SK-N-SH (cell line): ENCODE results near the gene ADPRH. TPM values are rescaled to one million over a fixed set of nuclear protein-coding genes. Genes with fewer than 3 reads are reported as not detected.
A peak's percentile ranks its signal among the peaks of the same experiment; 100 is the strongest.
"Not testable (repeated sequence)": the region's sequence is repeated elsewhere in the genome, so short reads cannot be mapped to it uniquely, and the experiment has no call there.

ENCODE experiments used
- CTCF ChIA-PET: fragments of 300-600, 350-600 bp; formaldehyde crosslinking; extraction: SDS; loops from one replicate; lab custom pipeline; 2021; lab: Yijun Ruan, JAX
- POLR2A ChIA-PET: fragments of 350-600 bp; sonication (Branson Sonifier 250); formaldehyde crosslinking; extraction: SDS; loops from one replicate; lab custom pipeline; 2020; ENCODE audit warnings: antibody characterized with exemption, inconsistent platforms; lab: Yijun Ruan, JAX
- DNase-seq: peaks from one replicate; pipeline ENCODE4 v3.0.0; 2012
- H2AFZ ChIP-seq: fragments of 200-600 bp; sonication (generic); 2 replicates; pipeline ENCODE4 v1.8.1; 2016; ENCODE audit warnings: antibody characterized with exemption, mild to moderate bottlenecking, low read depth
- H3F3A ChIP-seq: fragments of 200-600 bp; sonication (generic); replicated peaks from 2 replicates; pipeline ENCODE3; 2016; ENCODE audit warnings: antibody characterized with exemption, mild to moderate bottlenecking; ENCODE audit not compliant: insufficient read depth
- H3K27ac ChIP-seq, 2 experiments: fragments of 200-500 bp in 1 of 2; fragments of 200-600 bp in 1 of 2; sonication (Bioruptor generic) in 1 of 2; sonication (generic), shearing (Covaris generic) in 1 of 2; 2 replicates each; pipeline versions ENCODE4 v1.5.1 to v1.6.1; 2014 to 2016; ENCODE audit warnings: low read depth in 2 of 2, inconsistent platforms in 1 of 2, low read length in 1 of 2, mild to moderate bottlenecking in 1 of 2, mixed read lengths in 1 of 2
- H3K27me3 ChIP-seq: fragments of 200-600 bp; sonication (generic), shearing (Covaris generic); 2 replicates; pipeline ENCODE4 v1.6.1; 2016; ENCODE audit warnings: mixed run types; ENCODE audit not compliant: insufficient read depth
- H3K36me3 ChIP-seq, 2 experiments: fragments of 200-500 bp in 1 of 2; fragments of 200-600 bp in 1 of 2; sonication (Bioruptor generic) in 1 of 2; sonication (generic) in 1 of 2; replicated peaks in 1 of 2; 2 replicates each; pipeline versions ENCODE3 to v1.5.1; 2014 to 2016; ENCODE audit warnings: low read length in 1 of 2, mild to moderate bottlenecking in 1 of 2; ENCODE audit not compliant: insufficient read depth in 2 of 2, control insufficient read depth in 1 of 2
- H3K4me1 ChIP-seq, 2 experiments: fragments of 200-500 bp in 1 of 2; fragments of 200-600 bp in 1 of 2; sonication (Bioruptor generic) in 1 of 2; sonication (generic), shearing (Covaris generic) in 1 of 2; 2 replicates each; pipeline versions ENCODE4 v1.5.1 to v1.6.1; 2014 to 2016; ENCODE audit warnings: low read depth in 1 of 2, low read length in 1 of 2, mixed run types in 1 of 2; ENCODE audit not compliant: insufficient read depth in 2 of 2, control insufficient read depth in 1 of 2
- H3K4me2 ChIP-seq: fragments of 200-600 bp; sonication (generic), shearing (Covaris generic); 2 replicates; pipeline ENCODE4 v1.6.1; 2017; ENCODE audit warnings: mixed run types
- H3K4me3 ChIP-seq, 2 experiments: fragments of 200-500 bp in 1 of 2; fragments of 200-600 bp in 1 of 2; sonication (Bioruptor generic) in 1 of 2; sonication (generic), shearing (Covaris generic) in 1 of 2; 2 replicates each; pipeline versions ENCODE4 v1.5.1 to v1.8.1; 2014 to 2016; ENCODE audit warnings: low read depth in 2 of 2, inconsistent platforms in 1 of 2, low read length in 1 of 2, mild to moderate bottlenecking in 1 of 2, mixed read lengths in 1 of 2, moderate library complexity in 1 of 2
- H3K79me2 ChIP-seq: fragments of 200-600 bp; sonication (generic); 2 replicates; pipeline ENCODE4 v1.8.1; 2017; ENCODE audit warnings: mild to moderate bottlenecking; ENCODE audit not compliant: insufficient read depth
- H3K9ac ChIP-seq: fragments of 200-600 bp; sonication (generic); 2 replicates; pipeline ENCODE4 v1.6.1; 2017; ENCODE audit warnings: mixed run types
- H3K9me2 ChIP-seq: fragments of 200-600 bp; sonication (generic); 2 replicates; pipeline ENCODE4 v1.6.1; 2017; ENCODE audit warnings: mixed run types
- H3K9me3 ChIP-seq: fragments of 200-600 bp; sonication (generic); 2 replicates; pipeline ENCODE4 v1.6.1; 2017; ENCODE audit warnings: mixed run types, mild to moderate bottlenecking, moderate library complexity
- H4K20me1 ChIP-seq: fragments of 200-600 bp; sonication (generic); 2 replicates; pipeline ENCODE4 v1.6.1; 2017; ENCODE audit warnings: mild to moderate bottlenecking, mixed run types; ENCODE audit not compliant: insufficient read depth
- CHD2 ChIP-seq: fragments of 150-350 bp; IDR thresholded peaks from 2 replicates; pipeline ENCODE4 v1.6.1; 2018; ENCODE audit warnings: low read length; ENCODE audit not compliant: partially characterized antibody
- EP300 ChIP-seq, 2 experiments: IDR thresholded peaks; 2 replicates each; pipeline versions ENCODE4 v1.4.0 to v1.6.1; 2012; ENCODE audit warnings: borderline replicate concordance in 1 of 2, low read depth in 1 of 2, low read length in 1 of 2
- FOXJ3 ChIP-seq: sonication (generic); formaldehyde crosslinking; IDR thresholded peaks from 2 replicates; pipeline ENCODE4 v1.5.1; 2020; ENCODE audit warnings: mild to moderate bottlenecking, missing genetic modification reagents
- FOXM1 ChIP-seq: IDR thresholded peaks from 2 replicates; pipeline ENCODE4 v1.4.0; 2012; ENCODE audit warnings: low read depth, mild to moderate bottlenecking
- GATA2 ChIP-seq: sonication (generic); formaldehyde crosslinking; IDR thresholded peaks from 2 replicates; pipeline ENCODE4 v1.5.0; 2020; ENCODE audit warnings: mild to moderate bottlenecking, missing genetic modification reagents
- MAX ChIP-seq: IDR thresholded peaks from 2 replicates; pipeline ENCODE4 v1.4.0; 2012; ENCODE audit warnings: low read depth
- MXI1 ChIP-seq: IDR thresholded peaks from 2 replicates; pipeline ENCODE4 v1.6.1; 2012; ENCODE audit warnings: mild to moderate bottlenecking, low read depth, low read length, improper control_type of control experiment
- NFIC ChIP-seq: IDR thresholded peaks from 2 replicates; pipeline ENCODE4 v1.4.0; 2012; ENCODE audit warnings: borderline replicate concordance
- NRF1 ChIP-seq: IDR thresholded peaks from 2 replicates; pipeline ENCODE4 v1.6.1; 2012; ENCODE audit warnings: low read depth, mild to moderate bottlenecking, low read length
- POLR2AphosphoS5 ChIP-seq: IDR thresholded peaks from 2 replicates; pipeline ENCODE4 v1.6.1; 2012; ENCODE audit warnings: low read depth, low read length
- RAD21 ChIP-seq: IDR thresholded peaks from 2 replicates; pipeline ENCODE4 v1.6.1; 2012; ENCODE audit warnings: mild to moderate bottlenecking, low read length
- RCOR1 ChIP-seq: fragments of 150-350 bp; IDR thresholded peaks from 2 replicates; pipeline ENCODE4 v1.6.1; 2017; ENCODE audit warnings: antibody characterized with exemption, low read length
- RXRA ChIP-seq: IDR thresholded peaks from 2 replicates; pipeline ENCODE4 v1.4.0; 2012; ENCODE audit warnings: low read depth, mild to moderate bottlenecking, borderline replicate concordance
- SIN3A ChIP-seq: IDR thresholded peaks from 2 replicates; pipeline ENCODE4 v1.6.1; 2012; ENCODE audit warnings: low read depth, mild to moderate bottlenecking, low read length, moderate library complexity, borderline replicate concordance
- SMC3 ChIP-seq: IDR thresholded peaks from 2 replicates; pipeline ENCODE4 v1.6.1; 2012; ENCODE audit warnings: low read depth, low read length, improper control_type of control experiment
- TCF12 ChIP-seq: IDR thresholded peaks from 2 replicates; pipeline ENCODE4 v1.4.0; 2012
- TEAD4 ChIP-seq: IDR thresholded peaks from 2 replicates; pipeline ENCODE4 v1.4.0; 2012; ENCODE audit warnings: mild to moderate bottlenecking, borderline replicate concordance; ENCODE audit not compliant: insufficient read depth
- USF1 ChIP-seq: IDR thresholded peaks from 2 replicates; pipeline ENCODE4 v1.4.0; 2012; ENCODE audit warnings: low read depth, borderline replicate concordance
- USF2 ChIP-seq: fragments of 150-350 bp; IDR thresholded peaks from 2 replicates; pipeline ENCODE4 v1.6.1; 2017; ENCODE audit warnings: antibody characterized with exemption, low read length, low read depth, borderline replicate concordance
- YY1 ChIP-seq: IDR thresholded peaks from 2 replicates; pipeline ENCODE4 v1.4.0; 2012; ENCODE audit warnings: low read depth, mild to moderate bottlenecking
- ZBTB33 ChIP-seq: IDR thresholded peaks from 2 replicates; pipeline ENCODE4 v1.4.0; 2012; ENCODE audit warnings: low read depth, borderline replicate concordance
- WGBS: methylation state at CpG from one replicate; pipeline ENCODE4 v1.1.6; 2017; ENCODE audit warnings: low lambda C conversion rate; 5-methylcytosine and 5-hydroxymethylcytosine counted together
- polyA plus RNA-seq, 3 experiments: library from polyadenylated mRNA; depleted of rRNA; stranded (reverse); fragments of >200 nt; gene quantifications; 2 replicates each; pipeline ENCODE4 v1.2.3, GENCODE V29; 2012

Gene ADPRH
- polyA plus RNA-seq, 1 of the 3 experiments (the other 2 are of a cell fraction), result not detected

GRCh38 chr3:119550192-119550910 lies 28.9 kb upstream of the ADPRH start:
- DNase-seq, result no peak
- WGBS, result 89% methylated on average over 9 of the region's 9 CpGs
- Histone ChIP-seq H3F3A (no peaks in the 10 kb centered on the region), H3K4me1 (no peaks in the 10 kb centered on the region; a peak in 1 of 4 replicates), H3K27ac (no peak overlapping the region), H3K27me3 (no peaks in the 10 kb centered on the region), H4K20me1 (no peaks in the 10 kb centered on the region), H3K9ac (no peak overlapping the region), H3K36me3 (no peaks in the 10 kb centered on the region), H3K9me3 (no peaks in the 10 kb centered on the region), H3K9me2 (no peaks in the 10 kb centered on the region), H3K4me2 (no peak overlapping the region), H2AFZ (no peak overlapping the region), H3K4me3 (no peak overlapping the region), H3K79me2 (no peaks in the 10 kb centered on the region)
- ChIA-PET CTCF (no interaction called here), POLR2A (no interaction called here)
- TF ChIP-seq FOXM1 (no peak), NFIC (no peak), RCOR1 (no peak), USF1 (no peak), POLR2AphosphoS5 (no peak), USF2 (no peak)

- Histone ChIP-seq H3K9ac (no peak overlapping the region), H4K20me1 (no peaks in the 10 kb centered on the region), H3K4me3 (no peak overlapping the region), H3K9me2 (no peaks in the 10 kb centered on the region), H3K27ac (no peak overlapping the region), H3K4me2 (no peak overlapping the region), H3K36me3 (no peaks in the 10 kb centered on the region), H3K9me3 (no peaks in the 10 kb centered on the region), H3K79me2 (no peaks in the 10 kb centered on the region), H3K4me1 (no peaks in the 10 kb centered on the region; a peak in 1 of 4 replicates), H2AFZ (no peak overlapping the region), H3K27me3 (no peaks in the 10 kb centered on the region), H3F3A (no peaks in the 10 kb centered on the region)
- CTCF ChIA-PET, result no interaction called here
- no peak for TF ChIP-seq CHD2
- TF ChIP-seq RAD21, result no peak
- TF ChIP-seq TCF12, result no peak
- no peak for TF ChIP-seq ZBTB33
- no peak for TF ChIP-seq FOXJ3 (CRISPR knock-in tag)
- TF ChIP-seq SIN3A, result no peak
- TF ChIP-seq SMC3, result no peak
- TF ChIP-seq NRF1, result no peak
- TF ChIP-seq MAX, result no peak
- no peak for TF ChIP-seq TEAD4
- peak in 1 of 2 experiments; percentile 39; a peak in 1 of 4 replicates for TF ChIP-seq EP300 (IDR thresholded peaks at IDR 0.05; ENCODE audit: borderline replicate concordance in 1 of 2, low read depth in 1 of 2, low read length in 1 of 2)
- TF ChIP-seq MXI1, result no peak
- TF ChIP-seq POLR2AphosphoS5, result no peak
- no peak for TF ChIP-seq RXRA
- TF ChIP-seq GATA2 (CRISPR knock-in tag), result peak; percentile 39; the same call in 1 of the 2 replicates
- TF ChIP-seq YY1, result no peak
- DNase-seq, result peak; percentile 47
- POLR2A ChIA-PET, result no interaction called here
- 65% methylated on average over 5 of the region's 5 CpGs for WGBS
These were observed 27.7 kb upstream of the ADPRH start for GRCh38 chr3:119551598-119551997.

- H3K4me2 ChIP-seq, H4K20me1 ChIP-seq, H3K79me2 ChIP-seq, H3K36me3 ChIP-seq, H3K9me2 ChIP-seq, H3K9ac ChIP-seq, H3K4me3 ChIP-seq, CTCF ChIA-PET, H3K4me1 ChIP-seq, H3K27me3 ChIP-seq, DNase-seq, POLR2A ChIA-PET, H3F3A ChIP-seq, H2AFZ ChIP-seq, H3K9me3 ChIP-seq, H3K27ac ChIP-seq: not testable (repeated sequence)
- WGBS, result 91% methylated on average over 5 of the region's 6 CpGs
These were observed 26.4 kb upstream of the ADPRH start for GRCh38 chr3:119552928-119553327.
